ENCODE results near the gene CLEC7A.
A peak's percentile ranks its signal among the peaks of the same experiment; 100 is the strongest.

Gene CLEC7A

GRCh38 chr12:10159280-10159679 is 29.3 kb upstream of the CLEC7A start:
- DNase-seq (ENCODE audit: low spot score) = no peak
- no peak for TF ChIP-seq CTCF (IDR thresholded peaks at IDR 0.05; ENCODE audit: borderline replicate concordance, control extremely low read depth, extremely low read depth, insufficient read depth, missing control alignments)
- in situ Hi-C loops (cut with MboI; ENCODE audit: low sequenced_read_pairs, unreplicated experiment) = no loop called here

DNA sequence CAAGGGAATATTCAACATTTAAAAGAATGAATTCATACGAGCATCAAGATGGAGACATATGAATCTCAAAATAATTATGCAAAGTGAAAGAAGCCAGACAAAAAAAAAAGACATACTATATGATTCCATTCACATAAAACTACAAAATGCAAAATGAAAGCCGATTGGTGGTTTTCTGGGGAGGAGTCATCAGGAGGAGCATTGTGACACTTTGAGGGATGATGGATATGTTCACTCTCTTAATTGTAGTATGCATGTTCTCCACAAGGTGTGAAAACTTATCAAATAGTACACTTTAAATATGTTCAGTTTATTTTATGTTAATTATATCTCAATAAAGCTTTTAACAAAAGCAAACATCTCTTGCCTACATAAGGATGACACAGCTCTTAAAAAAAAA is 28.4 kb upstream of the CLEC7A start:
- no peak for DNase-seq (ENCODE audit: low spot score)
- TF ChIP-seq CTCF (IDR thresholded peaks at IDR 0.05; ENCODE audit: borderline replicate concordance, control extremely low read depth, extremely low read depth, insufficient read depth, missing control alignments) = no peak
- in situ Hi-C loops (cut with MboI; ENCODE audit: low sequenced_read_pairs, unreplicated experiment) = no loop called here

GRCh38 chr12:10155966-10156365 is 26.0 kb upstream of the CLEC7A start:
- no peak for TF ChIP-seq CTCF (IDR thresholded peaks at IDR 0.05; ENCODE audit: borderline replicate concordance, control extremely low read depth, extremely low read depth, insufficient read depth, missing control alignments)
- DNase-seq (ENCODE audit: low spot score) = no peak
- in situ Hi-C loops (cut with MboI; ENCODE audit: low sequenced_read_pairs, unreplicated experiment) = no loop called here

DNA sequence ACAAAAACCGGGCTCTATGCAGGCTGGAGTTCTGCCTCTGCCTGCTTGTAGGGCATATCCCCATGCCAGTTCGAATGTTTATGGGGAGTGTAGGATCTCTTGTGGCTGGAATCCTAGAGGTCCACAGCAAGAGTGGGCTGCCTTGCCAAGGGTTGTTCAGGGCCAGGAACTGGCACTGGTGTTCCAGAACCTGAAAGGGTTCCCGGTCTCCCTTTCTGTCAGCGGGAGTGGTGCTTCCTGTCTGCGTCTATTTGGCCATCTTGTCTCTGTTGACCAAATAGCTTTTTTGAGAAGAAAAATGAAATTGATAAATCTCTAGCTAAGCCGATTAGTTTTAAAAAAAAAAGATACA is 24.1 kb upstream of the CLEC7A start:
- DNase-seq (ENCODE audit: low spot score) = no peak
- TF ChIP-seq CTCF (IDR thresholded peaks at IDR 0.05; ENCODE audit: borderline replicate concordance, control extremely low read depth, extremely low read depth, insufficient read depth, missing control alignments) = no peak
- in situ Hi-C loops (cut with MboI; ENCODE audit: low sequenced_read_pairs, unreplicated experiment) = no loop called here

DNA sequence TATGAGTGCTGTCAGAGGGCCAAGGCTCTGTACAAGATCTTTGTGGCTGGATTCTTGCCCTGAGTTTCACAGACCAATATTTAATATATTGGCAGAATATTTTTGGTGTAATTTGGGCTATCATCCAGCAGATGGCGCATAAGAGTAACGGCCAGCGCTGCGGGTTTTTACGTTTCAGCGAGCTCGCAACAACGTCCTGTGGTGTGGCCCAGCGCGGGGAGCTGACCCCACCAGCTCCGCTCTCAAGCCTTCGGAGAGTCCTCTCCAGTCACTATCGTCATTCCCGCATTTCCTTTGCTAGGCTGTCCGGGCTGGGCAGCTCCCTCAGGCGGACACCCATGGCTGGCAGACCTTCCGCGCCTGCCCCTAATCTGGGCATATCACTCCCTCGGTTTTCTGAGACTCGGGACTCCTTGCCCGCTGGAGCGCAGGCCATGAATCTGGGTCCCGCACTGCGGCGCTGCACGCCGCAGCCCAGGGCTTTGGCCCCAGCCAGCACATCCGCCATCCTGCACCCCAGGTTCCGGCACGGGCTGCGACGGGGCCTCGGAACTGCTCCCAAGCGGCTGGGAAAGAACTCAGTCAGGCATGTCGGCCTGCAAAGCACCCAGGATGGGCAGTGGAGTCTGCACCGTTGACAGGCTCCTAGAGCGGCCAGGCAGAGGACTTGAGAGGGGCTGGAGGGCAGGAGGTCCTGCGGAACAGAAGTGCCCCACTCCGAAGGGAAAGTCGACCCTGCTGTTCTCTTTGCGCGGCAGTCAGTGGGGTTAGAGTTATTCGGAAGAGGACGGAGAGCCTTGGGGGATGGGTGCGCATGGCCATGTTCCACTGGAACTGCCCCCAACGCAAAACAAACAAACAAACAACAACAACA is 23.5 kb upstream of the CLEC7A start:
- TF ChIP-seq CTCF (IDR thresholded peaks at IDR 0.05; ENCODE audit: borderline replicate concordance, control extremely low read depth, extremely low read depth, insufficient read depth, missing control alignments) = peak; percentile 62
- DNase-seq (ENCODE audit: low spot score) = peak; percentile 69
- in situ Hi-C loops (cut with MboI; ENCODE audit: low sequenced_read_pairs, unreplicated experiment) = no loop called here

- TF ChIP-seq CTCF (IDR thresholded peaks at IDR 0.05; ENCODE audit: borderline replicate concordance, control extremely low read depth, extremely low read depth, insufficient read depth, missing control alignments) = no peak
- in situ Hi-C loops (cut with MboI; ENCODE audit: low sequenced_read_pairs, unreplicated experiment) = no loop called here
- DNase-seq (ENCODE audit: low spot score) = no peak
Measured at GRCh38 chr12:10151621-10152020, 21.6 kb upstream of the CLEC7A start.
